NT2/D1 (cell line): ENCODE measurements around the gene B4GALNT2.

ENCODE experiments used
- SUZ12 ChIP-seq: IDR thresholded peaks from 2 replicates; pipeline ENCODE4 v1.6.1; 2011; ENCODE audit not compliant: insufficient read length, insufficient read depth; ENCODE audit errors: extremely low read depth
- YY1 ChIP-seq: IDR thresholded peaks from 2 replicates; pipeline ENCODE4 v1.6.1; 2011; ENCODE audit not compliant: insufficient read length, insufficient read depth
- ZNF274 ChIP-seq: IDR thresholded peaks from 2 replicates; pipeline ENCODE4 v1.6.1; 2011; ENCODE audit warnings: mild to moderate bottlenecking, low read depth, low read length

DNA sequence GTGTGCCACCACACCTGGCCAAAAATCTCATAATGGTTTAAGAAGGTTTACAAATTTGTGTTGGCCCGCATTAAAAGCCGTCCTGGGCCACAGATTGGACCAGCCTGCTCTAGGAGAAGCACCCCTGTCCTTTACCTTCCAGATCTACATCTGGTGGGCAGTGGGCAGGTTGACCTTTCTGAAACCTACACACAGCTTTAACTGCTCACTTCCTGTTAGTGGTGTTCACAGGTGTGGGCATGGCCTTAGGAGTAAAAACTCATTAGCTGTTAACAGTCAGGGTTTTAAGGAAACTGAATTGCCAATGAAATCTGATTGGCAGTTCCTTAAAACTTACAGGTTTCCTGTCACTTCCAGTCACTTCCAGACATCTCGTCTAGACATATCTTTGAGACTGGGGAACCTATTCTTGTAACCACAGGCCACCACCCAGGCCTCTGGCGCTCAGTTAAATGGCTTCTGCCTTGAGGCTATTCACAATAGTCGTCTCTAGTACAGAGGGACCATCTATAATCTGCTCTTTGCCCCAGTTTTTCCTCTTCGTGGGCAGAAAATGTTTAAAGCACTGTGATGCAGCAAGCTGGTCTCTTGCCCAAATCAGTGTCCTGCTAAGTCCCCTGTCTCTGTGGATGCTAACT is 48.5 kb downstream of the B4GALNT2 start:
- TF ChIP-seq ZNF274 (no peak), SUZ12 (no peak), YY1 (no peak)
